ENCODE measurements around the gene ADGRL1.
A peak's percentile ranks its signal among the peaks of the same experiment; 100 is the strongest.

ADGRL1 gene

DNA sequence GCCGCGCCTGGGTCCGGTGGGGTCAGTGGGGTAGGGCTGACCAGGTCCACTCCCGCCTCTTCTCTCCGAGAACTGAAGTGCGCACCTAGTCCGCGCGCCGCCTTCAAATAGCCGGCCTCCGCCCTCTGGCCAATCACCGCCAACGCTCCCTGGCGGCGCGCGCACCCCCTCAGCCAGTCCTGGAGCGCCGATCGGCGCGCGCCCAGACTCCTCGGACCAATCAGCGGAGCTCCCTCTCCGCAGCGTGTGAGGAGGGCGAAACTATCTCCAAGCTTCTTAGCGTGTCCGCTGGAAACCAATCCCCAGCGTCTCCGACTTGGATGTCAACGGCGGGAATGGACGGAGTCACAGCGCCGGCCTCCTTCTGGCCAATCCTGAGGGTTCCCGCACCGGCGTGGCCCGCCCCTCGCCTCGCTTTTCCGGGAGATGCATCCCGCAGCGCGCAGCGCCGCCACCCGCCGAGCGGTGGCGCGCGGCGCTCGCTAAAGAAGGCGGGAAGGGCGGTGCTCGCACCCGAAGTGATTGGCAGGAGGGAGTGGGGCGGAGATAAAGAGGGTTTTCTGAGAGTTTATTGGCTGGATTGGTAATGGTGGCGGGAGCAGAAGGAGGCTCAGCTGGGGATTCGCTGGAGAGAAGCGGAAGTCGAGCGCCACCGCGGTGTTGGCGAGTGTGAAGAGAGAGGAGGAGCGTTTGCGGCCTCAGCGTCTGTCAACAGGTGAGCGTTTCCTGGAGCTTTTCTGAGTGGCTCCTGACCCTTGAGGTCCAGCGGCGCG, 69.3 kb downstream of the ADGRL1 start, which contains the start of gene ASF1B:
Gene ASF1B, minus strand, starts transcription at position 81 of the 773 bp plus-strand sequence. CDS start 133 bp downstream, outside the sequence.
- H3K4me3 ChIP-seq (ENCODE audit: low read depth, low read length), result peak within 1 kb of the TSS; percentile 70
- TF ChIP-seq, protein P1, sequence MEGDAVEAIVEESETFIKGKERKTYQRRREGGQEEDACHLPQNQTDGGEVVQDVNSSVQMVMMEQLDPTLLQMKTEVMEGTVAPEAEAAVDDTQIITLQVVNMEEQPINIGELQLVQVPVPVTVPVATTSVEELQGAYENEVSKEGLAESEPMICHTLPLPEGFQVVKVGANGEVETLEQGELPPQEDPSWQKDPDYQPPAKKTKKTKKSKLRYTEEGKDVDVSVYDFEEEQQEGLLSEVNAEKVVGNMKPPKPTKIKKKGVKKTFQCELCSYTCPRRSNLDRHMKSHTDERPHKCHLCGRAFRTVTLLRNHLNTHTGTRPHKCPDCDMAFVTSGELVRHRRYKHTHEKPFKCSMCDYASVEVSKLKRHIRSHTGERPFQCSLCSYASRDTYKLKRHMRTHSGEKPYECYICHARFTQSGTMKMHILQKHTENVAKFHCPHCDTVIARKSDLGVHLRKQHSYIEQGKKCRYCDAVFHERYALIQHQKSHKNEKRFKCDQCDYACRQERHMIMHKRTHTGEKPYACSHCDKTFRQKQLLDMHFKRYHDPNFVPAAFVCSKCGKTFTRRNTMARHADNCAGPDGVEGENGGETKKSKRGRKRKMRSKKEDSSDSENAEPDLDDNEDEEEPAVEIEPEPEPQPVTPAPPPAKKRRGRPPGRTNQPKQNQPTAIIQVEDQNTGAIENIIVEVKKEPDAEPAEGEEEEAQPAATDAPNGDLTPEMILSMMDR (IDR thresholded peaks at IDR 0.05; ENCODE audit: low read depth, low read length), result peak; percentile 62
- TF ChIP-seq, protein P2, sequence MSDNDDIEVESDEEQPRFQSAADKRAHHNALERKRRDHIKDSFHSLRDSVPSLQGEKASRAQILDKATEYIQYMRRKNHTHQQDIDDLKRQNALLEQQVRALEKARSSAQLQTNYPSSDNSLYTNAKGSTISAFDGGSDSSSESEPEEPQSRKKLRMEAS (IDR thresholded peaks at IDR 0.05; ENCODE audit: low read depth, low read length), result no peak; the same call in none of the 2 replicates
- TF ChIP-seq POLR2A (IDR thresholded peaks at IDR 0.05; ENCODE audit: extremely low read depth, insufficient read length), result peak; percentile 66
- peak; percentile 99 for DNase-seq (ENCODE audit: low read depth)

DNA sequence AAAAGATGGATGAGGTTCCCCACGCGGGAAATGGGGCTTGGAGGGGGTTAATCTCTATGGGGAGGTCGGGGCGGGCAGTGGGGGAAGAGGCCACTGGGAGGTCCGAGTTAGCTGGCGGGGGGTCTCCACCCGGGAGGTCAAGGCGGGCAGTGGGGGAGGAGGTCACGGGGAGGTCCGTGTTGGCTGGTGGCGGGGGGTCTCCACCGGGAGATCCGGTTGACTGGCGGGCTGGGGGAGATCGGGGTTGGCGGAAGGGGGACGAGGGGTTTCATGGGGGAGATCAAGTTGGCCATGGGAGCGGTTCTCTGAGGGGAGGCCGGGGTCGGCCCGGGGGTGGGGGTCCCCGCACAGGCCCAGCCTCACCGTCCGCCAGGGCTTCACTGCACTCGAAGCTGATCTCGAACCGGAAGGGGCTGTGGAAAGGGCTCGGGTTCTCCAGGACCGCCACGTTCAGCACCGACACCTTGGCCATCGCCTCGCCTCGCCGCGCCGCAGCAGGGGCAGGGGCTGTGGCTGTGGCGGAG, 69.9 kb downstream of the ADGRL1 start:
- DNase-seq (ENCODE audit: low read depth), result no peak
- TF ChIP-seq, protein P1 (IDR thresholded peaks at IDR 0.05; ENCODE audit: low read depth, low read length), result no peak
- no peak for TF ChIP-seq POLR2A (IDR thresholded peaks at IDR 0.05; ENCODE audit: extremely low read depth, insufficient read length)
- TF ChIP-seq MYC (IDR thresholded peaks at IDR 0.05; ENCODE audit: low read depth, low read length), result no peak
- TF ChIP-seq, protein P2 (IDR thresholded peaks at IDR 0.05; ENCODE audit: low read depth, low read length), result no peak
- H3K4me3 ChIP-seq (ENCODE audit: low read depth, low read length), result peak overlapping the region; percentile 70

DNA sequence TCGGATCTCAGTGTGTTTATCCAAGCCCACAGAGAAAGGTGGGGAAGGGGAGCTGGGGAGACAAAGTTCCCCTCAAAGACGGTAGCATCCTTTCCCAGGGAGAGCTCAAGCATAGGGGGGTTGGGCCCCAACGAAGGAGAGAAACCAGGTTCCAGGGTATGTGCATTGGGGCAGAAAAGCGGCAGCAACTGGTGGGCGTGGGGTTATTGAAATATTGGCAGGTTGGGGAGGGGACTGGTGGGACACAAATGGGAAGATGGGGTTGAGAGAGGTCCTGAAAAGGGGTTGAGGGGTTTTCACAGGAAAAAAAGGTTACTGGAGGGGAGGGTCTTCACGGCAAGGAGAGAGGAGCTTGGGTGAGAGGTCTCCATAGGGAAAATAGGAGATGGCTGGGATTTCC, 70.6 kb downstream of the ADGRL1 start:
- no peak for DNase-seq (ENCODE audit: low read depth)
- peak overlapping the region; percentile 70 for H3K4me3 ChIP-seq (ENCODE audit: low read depth, low read length)
- TF ChIP-seq POLR2A (IDR thresholded peaks at IDR 0.05; ENCODE audit: extremely low read depth, insufficient read length) (no peak), MYC (IDR thresholded peaks at IDR 0.05; ENCODE audit: low read depth, low read length) (no peak)
- TF ChIP-seq, protein P2 (IDR thresholded peaks at IDR 0.05; ENCODE audit: low read depth, low read length), result no peak
- TF ChIP-seq, protein P1 (IDR thresholded peaks at IDR 0.05; ENCODE audit: low read depth, low read length), result no peak

DNA sequence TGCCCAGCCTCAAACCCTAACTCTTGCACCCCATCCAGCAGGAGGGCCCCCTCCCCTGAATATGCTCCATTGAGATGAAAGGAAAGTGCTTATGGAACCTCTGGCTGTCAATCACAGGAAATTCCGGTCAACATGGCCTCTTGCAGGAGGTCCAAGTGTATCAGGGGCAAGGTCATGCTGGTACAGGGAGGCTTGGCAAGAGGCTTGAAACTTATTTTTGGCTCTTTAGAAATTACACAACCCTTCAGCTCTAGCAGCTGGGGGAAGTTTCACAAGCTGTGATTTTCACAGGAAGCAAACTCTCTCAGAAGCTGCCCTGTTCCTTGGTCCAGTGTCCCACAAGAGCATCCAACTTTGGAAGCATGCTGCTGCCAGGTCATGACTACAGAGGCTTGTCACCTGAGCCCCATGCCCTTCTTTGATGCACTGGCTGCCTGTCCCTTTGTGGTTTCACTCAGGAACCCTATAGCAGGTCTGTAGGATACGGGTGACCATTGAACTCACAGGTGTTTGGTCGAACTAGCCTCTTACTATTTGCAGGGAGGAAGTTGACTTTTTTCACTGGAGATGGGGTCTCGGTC, 78.0 kb downstream of the ADGRL1 start:
- DNase-seq (ENCODE audit: low read depth), result no peak

DNA sequence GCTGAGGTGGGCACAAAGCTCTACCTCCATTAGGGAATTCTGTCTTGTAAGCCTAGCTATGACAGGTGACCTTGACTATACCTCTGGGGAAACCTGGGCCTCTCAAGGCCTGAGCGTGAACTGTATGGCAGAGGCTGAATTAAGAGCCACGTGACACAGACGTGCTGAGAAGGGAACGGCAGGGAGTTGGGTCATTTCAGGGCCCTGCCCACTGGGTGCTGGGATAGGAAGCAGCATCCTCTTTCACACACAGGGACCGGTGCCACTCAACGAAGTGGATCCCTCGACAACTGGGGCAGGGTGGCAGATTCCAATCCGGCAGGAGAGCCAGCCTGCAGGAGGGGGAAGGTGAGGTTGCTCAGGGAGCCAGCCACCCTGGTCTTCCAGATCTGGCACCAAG, 78.8 kb downstream of the ADGRL1 start:
- H3K4me3 ChIP-seq (ENCODE audit: low read depth, low read length), result no peak overlapping the region
- DNase-seq (ENCODE audit: low read depth), result no peak
- no peak for TF ChIP-seq MYC (IDR thresholded peaks at IDR 0.05; ENCODE audit: low read depth, low read length)
- no peak for TF ChIP-seq POLR2A (IDR thresholded peaks at IDR 0.05; ENCODE audit: extremely low read depth, insufficient read length)
- TF ChIP-seq, protein P1 (IDR thresholded peaks at IDR 0.05; ENCODE audit: low read depth, low read length), result no peak
- TF ChIP-seq, protein P2 (IDR thresholded peaks at IDR 0.05; ENCODE audit: low read depth, low read length), result no peak

More for the DNA sequence above, 78.0 kb downstream of the ADGRL1 start:
- TF ChIP-seq, protein P1 (IDR thresholded peaks at IDR 0.05; ENCODE audit: low read depth, low read length), result no peak
- TF ChIP-seq MYC (IDR thresholded peaks at IDR 0.05; ENCODE audit: low read depth, low read length), result no peak
- no peak overlapping the region for H3K4me3 ChIP-seq (ENCODE audit: low read depth, low read length)
